ENCODE measurements around the gene WASF1.
"Not testable (repeated sequence)": the region's sequence is repeated elsewhere in the genome, so short reads cannot be mapped to it uniquely, and the experiment has no call there.

The WASF1 gene

GRCh38 chr6:110173506-110174132 is 5.9 kb downstream of the WASF1 start:
- no peak for ATAC-seq

- no peak for ATAC-seq
Observed at GRCh38 chr6:110170081-110170480, 9.4 kb downstream of the WASF1 start.

- ATAC-seq = no peak
Observed at GRCh38 chr6:110158479-110158878, 21.0 kb downstream of the WASF1 start.

- ATAC-seq = no peak
Observed at GRCh38 chr6:110147870-110148269, 31.6 kb downstream of the WASF1 start.

GRCh38 chr6:110140650-110141049 is 38.8 kb downstream of the WASF1 start:
- ATAC-seq = no peak

- ATAC-seq = no peak
Observed at GRCh38 chr6:110139052-110139451, 40.4 kb downstream of the WASF1 start.

- ATAC-seq = no peak
Observed at GRCh38 chr6:110137924-110138887, 41.3 kb downstream of the WASF1 start.

GRCh38 chr6:110130362-110130761 is 49.1 kb downstream of the WASF1 start:
- ATAC-seq = no peak

GRCh38 chr6:110128418-110128817 is 51.1 kb downstream of the WASF1 start:
- ATAC-seq = no peak

- no peak for ATAC-seq
Observed at GRCh38 chr6:110125361-110125760, 54.1 kb downstream of the WASF1 start.

- not testable (repeated sequence) for ATAC-seq
Observed at GRCh38 chr6:110121655-110122054, 57.8 kb downstream of the WASF1 start.

- ATAC-seq = no peak
Observed at GRCh38 chr6:110116258-110116657, 63.2 kb downstream of the WASF1 start.

- no peak for ATAC-seq
Observed at GRCh38 chr6:110114004-110114403, 65.5 kb downstream of the WASF1 start.

GRCh38 chr6:110105296-110105695 is 74.2 kb downstream of the WASF1 start:
- no peak for ATAC-seq

GRCh38 chr6:110103260-110103659 is 76.2 kb downstream of the WASF1 start:
- no peak for ATAC-seq

GRCh38 chr6:110102411-110102810 is 77.1 kb downstream of the WASF1 start:
- ATAC-seq = no peak

- peak in 1 of 2 donors; percentile 17 for ATAC-seq
Observed at GRCh38 chr6:110101885-110102284, 77.6 kb downstream of the WASF1 start.

- no peak for ATAC-seq
Observed at GRCh38 chr6:110098511-110099116, 80.9 kb downstream of the WASF1 start.

- no peak for ATAC-seq
Observed at GRCh38 chr6:110097443-110097842, 82.0 kb downstream of the WASF1 start.

GRCh38 chr6:110095935-110096334 is 83.5 kb downstream of the WASF1 start:
- ATAC-seq = no peak

GRCh38 chr6:110095101-110095500 is 84.4 kb downstream of the WASF1 start:
- ATAC-seq = no peak

- ATAC-seq = no peak
Observed at GRCh38 chr6:110093981-110094380, 85.5 kb downstream of the WASF1 start.

GRCh38 chr6:110090876-110091275 is 88.6 kb downstream of the WASF1 start:
- ATAC-seq = no peak

- ATAC-seq = no peak
Observed at GRCh38 chr6:110089323-110089722, 90.1 kb downstream of the WASF1 start.

Measured in activated CD4-positive, CD25-positive, alpha-beta regulatory T cell treated with anti-CD3 and anti-CD28 coated beads, Interleukin-2, amount 50 U/mL, for 24 hours (primary cell).